Measurements from ENCODE around the gene CFAP65.

- TF ChIP-seq CTCF (IDR thresholded peaks at IDR 0.05), result no peak
- no peak for TF ChIP-seq POLR2AphosphoS5 (IDR thresholded peaks at IDR 0.05)
- no peak for TF ChIP-seq EP300 (IDR thresholded peaks at IDR 0.05)
- TF ChIP-seq POLR2A (IDR thresholded peaks at IDR 0.05), result no peak
Measured at GRCh38 chr2:218993345-218994315, 47.7 kb downstream of the CFAP65 start, which contains the start of gene CRYBA2.

Measured in gastroesophageal sphincter (tissue), 3 donors.